Transverse colon (tissue), 4 donors: ENCODE measurements around the gene WLS. TPM values are rescaled to one million over a fixed set of nuclear protein-coding genes. Genes with fewer than 3 reads are reported as not detected.
"Not testable (repeated sequence)": the region's sequence is repeated elsewhere in the genome, so short reads cannot be mapped to it uniquely, and the experiment has no call there.

Source experiments
- DNase-seq: peaks from one replicate; pipeline ENCODE4 v3.0.0-alpha.2; 2019
- H3K27ac ChIP-seq, 4 donors: fragments of 200-600 bp; sonication (generic); 2 replicates each; pipeline ENCODE4 v1.5.1; 2016 to 2018; ENCODE audit warnings: inconsistent platforms in 4 of 4
- H3K27me3 ChIP-seq: fragments of 200-600 bp; sonication (generic); 2 replicates; pipeline ENCODE4 v1.5.1; 2017; ENCODE audit warnings: inconsistent platforms
- H3K36me3 ChIP-seq, 4 donors: fragments of 200-600 bp; sonication (generic); 2 replicates each; pipeline ENCODE4 v1.5.1; 2017 to 2019; ENCODE audit warnings: inconsistent platforms in 4 of 4
- H3K4me1 ChIP-seq, 4 donors: fragments of 200-600 bp; sonication (generic); 2 replicates each; pipeline ENCODE4 v1.5.1; 2017 to 2020; ENCODE audit warnings: inconsistent platforms in 4 of 4
- H3K4me3 ChIP-seq, 4 donors: fragments of 200-600 bp; sonication (generic); 1 replicate in 1 of 4; 2 replicates in 3 of 4; pipeline versions ENCODE4 v1.5.1 to v1.6.1; 2017 to 2019; ENCODE audit warnings: inconsistent platforms in 4 of 4
- H3K9me3 ChIP-seq, 2 donors: fragments of 200-600 bp; sonication (generic); 2 replicates each; pipeline ENCODE4 v1.5.1; 2017 to 2019; ENCODE audit warnings: inconsistent platforms in 2 of 2
- EP300 ChIP-seq: sonication (generic); formaldehyde crosslinking; IDR thresholded peaks from one replicate; pipeline ENCODE4 v1.6.1; 2017; ENCODE audit warnings: antibody characterized with exemption, low read depth
- POLR2A ChIP-seq: fragments of 450-650 bp; IDR thresholded peaks from one replicate; pipeline ENCODE4 v1.6.1; 2016; ENCODE audit warnings: antibody characterized with exemption, mild to moderate bottlenecking, moderate library complexity
- POLR2AphosphoS5 ChIP-seq, 3 donors: sonication (generic); formaldehyde crosslinking; IDR thresholded peaks; one replicate each; pipeline ENCODE4 v1.6.1; 2016; ENCODE audit warnings: antibody characterized with exemption in 3 of 3
- WGBS, 2 donors: methylation state at CpG; one replicate each; pipeline ENCODE4 v1.1.5; 2018; ENCODE audit warnings: low coverage in 1 of 2; 5-methylcytosine and 5-hydroxymethylcytosine counted together
- in situ Hi-C, 4 donors: fragments of 200-750 bp; cut with MboI; loops; one replicate each; pipeline versions ENCODE4 v1.15.0 to v1.15.1; 2017; ENCODE audit warnings: low sequenced_read_pairs in 3 of 4, low pct_ligation_motif_present in 1 of 4, low pct_unique_long_range_greater_than_20kb in 1 of 4
- intact Hi-C: fragments of 100-400 bp; cut with DNase I; formaldehyde crosslinking; loops from one replicate; pipeline ENCODE4 v1.15.1; 2023; ENCODE audit warnings: low total_unique reads
- total RNA-seq, 4 donors: library from RNA; depleted of rRNA; stranded (reverse); fragments of >200 nt; gene quantifications; one replicate each; pipeline ENCODE4 v1.1.0, GENCODE V29; 2016
- TF ChIP-seq, protein P1 (sequence below), 5 experiments: fragments of 200-600 bp in 3 of 5; fragments of 450-650 bp in 2 of 5; sonication (generic) in 3 of 5; IDR thresholded peaks; 1 replicate in 2 of 5; 2 replicates in 3 of 5; pipeline ENCODE4 v1.5.1; 2016 to 2017; ENCODE audit warnings: antibody characterized with exemption in 5 of 5, inconsistent platforms in 3 of 5, mild to moderate bottlenecking in 2 of 5, moderate library complexity in 1 of 5

WLS gene
- total RNA-seq, 4 donors from 2014 or later = 69.9 to 117 (median 98.7) TPM

DNA sequence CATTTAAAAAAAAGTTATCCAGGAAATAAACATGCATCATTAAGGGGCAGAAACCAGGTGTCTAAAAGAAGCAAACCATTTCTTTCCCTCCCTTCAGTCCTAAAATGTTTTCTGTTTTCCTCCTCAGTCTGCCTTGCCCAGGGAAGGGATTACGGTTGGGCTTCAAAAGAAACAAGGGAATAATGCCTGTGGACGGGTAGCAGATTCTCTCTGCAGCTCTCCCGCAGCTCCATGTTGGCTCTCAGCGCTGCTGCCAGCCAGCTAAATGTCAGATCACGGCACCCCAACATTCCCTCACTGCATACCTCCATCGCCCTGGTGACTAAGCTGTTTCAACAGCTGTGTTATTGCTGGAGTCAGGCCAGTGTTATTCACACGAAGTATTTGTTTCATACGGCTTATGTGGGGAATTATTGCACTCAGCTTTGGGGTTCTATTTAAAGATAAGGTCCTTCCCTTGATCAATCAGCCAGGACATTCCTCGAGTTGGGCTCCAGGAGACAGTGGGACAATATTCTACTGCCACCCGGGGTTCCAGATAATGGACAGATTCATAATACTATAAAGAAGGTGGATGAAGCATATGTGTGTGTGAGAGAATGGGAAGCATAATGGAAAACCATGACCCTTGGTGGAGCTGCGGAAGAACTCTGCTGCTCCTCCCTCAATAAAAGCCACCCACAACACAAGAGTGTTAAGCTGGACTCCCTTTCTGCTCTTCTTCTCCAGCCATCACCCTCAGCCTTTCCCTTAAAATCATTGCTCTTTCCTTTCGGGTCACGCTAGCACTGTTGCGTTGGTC lies 58.2 kb downstream of the WLS start:
- H3K27ac ChIP-seq = peak overlapping the region; percentile 71 to 86 (median 82)
- WGBS, 2 donors = 35 to 64% methylated on average over 8 to 14 of the region's 14 CpGs
- H3K27me3 ChIP-seq = no peaks in the 10 kb centered on the region
- no peaks in the 10 kb centered on the region for H3K9me3 ChIP-seq
- no peak overlapping the region for H3K4me3 ChIP-seq
- H3K4me1 ChIP-seq = peaks cover 32 to 72% (median 56%) of the 10 kb centered on the region in 4 donors
- intact Hi-C loops = no loop called here
- TF ChIP-seq POLR2AphosphoS5 (IDR thresholded peaks at IDR 0.05) (peak; percentile 46 to 78 (median 78)), EP300 (no peak)
- peak; percentile 61 for DNase-seq
- H3K36me3 ChIP-seq = no peaks in the 10 kb centered on the region
- in situ Hi-C loops = no loop called here

DNA sequence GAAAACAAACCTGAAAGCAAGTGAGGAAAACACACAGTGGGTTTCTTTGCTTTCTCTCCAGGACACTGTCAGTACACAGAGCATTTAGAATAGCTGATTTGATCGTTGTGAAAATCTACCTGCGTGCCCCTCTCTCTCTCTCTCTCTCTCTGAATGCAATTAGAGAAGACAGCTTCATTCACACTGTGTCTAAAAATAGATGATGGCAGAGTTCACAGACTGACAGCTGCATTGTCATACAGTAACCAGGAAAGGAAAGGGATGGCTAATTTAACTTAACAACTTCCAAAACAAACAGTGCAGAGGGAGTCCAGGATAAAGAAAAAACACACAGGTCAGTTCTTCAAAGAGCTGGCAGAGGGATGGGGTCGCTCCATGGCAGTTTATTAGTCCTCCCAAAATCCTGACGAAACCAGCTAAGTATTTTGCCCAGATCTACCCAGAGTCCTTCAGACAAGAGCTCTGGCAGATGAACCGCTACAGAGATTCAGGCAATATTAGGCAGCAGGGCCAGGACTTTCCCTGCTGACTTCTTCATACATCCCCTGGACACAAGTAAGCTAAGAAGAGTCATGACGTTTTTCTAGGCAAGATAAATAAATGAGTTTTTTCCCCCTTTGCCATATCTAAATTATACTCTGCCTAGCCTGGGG lies 58.9 kb downstream of the WLS start:
- intact Hi-C loops = no loop called here
- TF ChIP-seq EP300 (no peak), POLR2AphosphoS5 (IDR thresholded peaks at IDR 0.05) (peak in 1 of 3 donors; percentile 10)
- in situ Hi-C loops = no loop called here
- Histone ChIP-seq H3K27me3 (no peaks in the 10 kb centered on the region), H3K9me3 (no peaks in the 10 kb centered on the region), H3K27ac (peak overlapping the region; percentile 71 to 86 (median 82)), H3K36me3 (no peaks in the 10 kb centered on the region), H3K4me1 (peaks cover 29 to 72% (median 61%) of the 10 kb centered on the region in 4 donors), H3K4me3 (no peak overlapping the region)
- WGBS, 2 donors = 18 to 26% methylated on average over 5 to 6 of the region's 6 CpGs
- no peak for DNase-seq

DNA sequence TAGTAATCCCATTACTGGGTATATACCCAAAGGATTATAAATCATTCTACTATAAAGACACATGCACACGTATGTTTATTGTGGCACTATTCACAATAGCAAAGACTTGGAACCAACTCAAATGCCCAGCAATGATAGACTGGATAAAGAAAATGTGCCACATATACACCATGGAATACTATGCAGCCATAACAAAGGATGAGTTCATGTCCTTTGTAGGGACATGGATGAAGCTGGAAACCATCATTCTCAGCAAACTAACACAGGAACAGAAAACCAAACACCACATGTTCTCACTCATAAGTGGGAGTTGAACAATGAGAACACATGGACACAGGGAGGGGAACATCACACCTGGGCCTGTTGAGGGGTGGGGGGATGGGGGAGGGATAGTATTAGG lies 60.5 kb downstream of the WLS start:
- H3K4me3 ChIP-seq, H3K27me3 ChIP-seq, intact Hi-C loops, H3K27ac ChIP-seq, H3K36me3 ChIP-seq, H3K9me3 ChIP-seq, DNase-seq, in situ Hi-C loops: not testable (repeated sequence)
- WGBS, 2 donors = 92% methylated on average over 1 of the region's 1 CpG; no CpG with 5 or more reads in 1 of the 2 donors
- peaks cover 20 to 60% (median 47%) of the 10 kb centered on the region in 4 donors for H3K4me1 ChIP-seq

DNA sequence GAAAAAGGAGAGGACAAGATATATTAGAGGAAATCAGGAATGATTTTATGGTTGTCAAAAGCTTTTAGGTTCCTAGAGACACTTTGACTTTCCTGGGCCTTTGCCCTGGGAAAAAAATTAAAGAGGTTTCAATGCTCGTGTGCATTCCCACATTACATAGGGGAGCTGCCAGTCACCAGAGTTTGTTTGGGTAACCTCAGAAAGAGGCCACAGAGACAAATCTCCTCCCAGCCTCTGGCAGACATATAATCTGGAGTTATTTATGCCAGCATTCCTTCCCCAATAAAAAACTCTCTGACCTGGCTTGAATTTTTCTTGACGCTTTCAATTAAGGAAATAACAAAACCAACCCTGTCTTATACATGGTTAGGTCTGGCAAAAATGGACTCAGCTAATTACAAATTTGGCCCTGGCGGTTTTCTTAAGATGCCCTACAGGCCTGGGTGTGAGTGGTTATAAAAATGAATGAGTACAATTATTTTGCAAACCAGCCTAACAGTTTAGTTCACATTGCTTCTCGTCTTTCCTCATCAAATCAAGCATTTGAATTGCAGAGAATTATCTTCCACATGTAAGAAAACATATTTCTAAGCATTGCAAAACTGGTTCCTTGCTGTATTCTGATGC lies 63.7 kb downstream of the WLS start:
- Histone ChIP-seq H3K36me3 (no peaks in the 10 kb centered on the region), H3K9me3 (no peaks in the 10 kb centered on the region), H3K4me1 (peaks cover 13 to 28% (median 21%) of the 10 kb centered on the region in 4 donors), H3K27ac (peak overlapping the region in 2 of 4 donors; percentile 11 to 13), H3K4me3 (no peak overlapping the region), H3K27me3 (no peaks in the 10 kb centered on the region)
- 34 to 38% methylated on average over 4 of the region's 4 CpGs for WGBS, 2 donors
- in situ Hi-C loops = no loop called here
- intact Hi-C loops = no loop called here
- TF ChIP-seq POLR2A (no peak), EP300 (no peak)
- TF ChIP-seq, protein P1, sequence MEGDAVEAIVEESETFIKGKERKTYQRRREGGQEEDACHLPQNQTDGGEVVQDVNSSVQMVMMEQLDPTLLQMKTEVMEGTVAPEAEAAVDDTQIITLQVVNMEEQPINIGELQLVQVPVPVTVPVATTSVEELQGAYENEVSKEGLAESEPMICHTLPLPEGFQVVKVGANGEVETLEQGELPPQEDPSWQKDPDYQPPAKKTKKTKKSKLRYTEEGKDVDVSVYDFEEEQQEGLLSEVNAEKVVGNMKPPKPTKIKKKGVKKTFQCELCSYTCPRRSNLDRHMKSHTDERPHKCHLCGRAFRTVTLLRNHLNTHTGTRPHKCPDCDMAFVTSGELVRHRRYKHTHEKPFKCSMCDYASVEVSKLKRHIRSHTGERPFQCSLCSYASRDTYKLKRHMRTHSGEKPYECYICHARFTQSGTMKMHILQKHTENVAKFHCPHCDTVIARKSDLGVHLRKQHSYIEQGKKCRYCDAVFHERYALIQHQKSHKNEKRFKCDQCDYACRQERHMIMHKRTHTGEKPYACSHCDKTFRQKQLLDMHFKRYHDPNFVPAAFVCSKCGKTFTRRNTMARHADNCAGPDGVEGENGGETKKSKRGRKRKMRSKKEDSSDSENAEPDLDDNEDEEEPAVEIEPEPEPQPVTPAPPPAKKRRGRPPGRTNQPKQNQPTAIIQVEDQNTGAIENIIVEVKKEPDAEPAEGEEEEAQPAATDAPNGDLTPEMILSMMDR (IDR thresholded peaks at IDR 0.05) = no peak
- DNase-seq = no peak

DNA sequence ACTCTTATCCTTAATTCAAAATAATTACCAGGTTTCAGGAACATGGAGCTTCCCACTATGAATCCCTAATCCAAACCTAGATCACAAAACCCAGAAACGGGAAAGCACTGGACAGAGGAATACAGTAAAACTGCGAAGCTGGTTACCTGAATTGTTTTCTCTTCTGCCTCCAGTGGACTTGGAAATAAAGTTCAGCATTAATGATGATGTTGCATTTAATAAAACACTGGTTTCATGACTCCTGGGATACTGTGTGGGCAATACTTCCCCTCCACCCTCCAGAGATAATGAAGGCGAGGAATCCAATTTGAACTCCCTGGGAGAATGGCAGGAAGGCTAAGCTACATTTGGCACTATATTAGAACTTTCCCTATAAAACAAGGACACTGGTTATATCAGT lies 65.1 kb downstream of the WLS start:
- Histone ChIP-seq H3K9me3 (no peaks in the 10 kb centered on the region), H3K27ac (no peak overlapping the region), H3K36me3 (no peaks in the 10 kb centered on the region), H3K27me3 (no peaks in the 10 kb centered on the region), H3K4me3 (no peak overlapping the region), H3K4me1 (peaks cover 4 to 15% (median 10%) of the 10 kb centered on the region in 4 donors)
- TF ChIP-seq, protein P1 (IDR thresholded peaks at IDR 0.05) = no peak
- no peak for TF ChIP-seq POLR2AphosphoS5 (IDR thresholded peaks at IDR 0.05)
- TF ChIP-seq EP300 = no peak
- TF ChIP-seq POLR2A = no peak
- intact Hi-C loops = no loop called here
- no peak for DNase-seq
- in situ Hi-C loops = no loop called here
- 79 to 98% methylated on average over 3 of the region's 3 CpGs for WGBS, 2 donors
